Measurements from ENCODE around the gene AP5S1. TPM values are rescaled to one million over a fixed set of nuclear protein-coding genes. Genes with fewer than 3 reads are reported as not detected.
A peak's percentile ranks its signal among the peaks of the same experiment; 100 is the strongest.
"Not testable (repeated sequence)": the region's sequence is repeated elsewhere in the genome, so short reads cannot be mapped to it uniquely, and the experiment has no call there.

Gene AP5S1
- total RNA-seq, 2 donors from 2014 or later = 14.6 to 17.3 TPM

DNA sequence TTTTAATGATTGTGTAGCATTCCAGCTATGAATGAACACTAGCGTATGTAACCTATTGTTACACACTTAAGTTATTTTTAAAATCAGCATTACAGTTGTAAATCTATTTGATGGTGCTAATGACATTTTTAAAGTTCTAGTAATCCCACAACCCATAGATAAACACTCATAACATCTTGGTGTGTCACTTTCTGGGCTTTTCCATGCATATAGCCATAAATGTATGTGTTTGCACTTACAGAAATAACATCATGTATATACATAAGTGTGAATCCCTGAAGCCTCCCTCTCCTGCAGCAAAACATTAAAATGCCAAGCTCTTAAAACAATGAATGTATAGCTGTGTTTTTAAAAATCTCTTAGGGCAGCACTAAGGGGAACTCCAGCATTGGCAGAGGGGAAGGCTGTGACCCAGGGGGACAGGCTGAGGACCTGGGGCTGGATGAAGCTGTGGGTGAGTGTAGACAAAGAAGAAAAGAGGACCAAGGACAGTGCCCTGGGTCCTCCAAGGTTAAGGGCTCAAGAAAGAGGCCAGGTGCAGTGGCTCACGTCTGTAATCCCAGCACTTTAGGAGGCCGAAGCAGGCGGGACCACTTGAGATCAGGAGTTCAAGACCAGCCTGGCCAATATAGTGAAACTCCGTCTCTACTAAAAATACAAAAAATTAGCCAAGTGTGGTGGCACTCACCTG, 32.9 kb upstream of the AP5S1 start:
- TF ChIP-seq, protein P1, sequence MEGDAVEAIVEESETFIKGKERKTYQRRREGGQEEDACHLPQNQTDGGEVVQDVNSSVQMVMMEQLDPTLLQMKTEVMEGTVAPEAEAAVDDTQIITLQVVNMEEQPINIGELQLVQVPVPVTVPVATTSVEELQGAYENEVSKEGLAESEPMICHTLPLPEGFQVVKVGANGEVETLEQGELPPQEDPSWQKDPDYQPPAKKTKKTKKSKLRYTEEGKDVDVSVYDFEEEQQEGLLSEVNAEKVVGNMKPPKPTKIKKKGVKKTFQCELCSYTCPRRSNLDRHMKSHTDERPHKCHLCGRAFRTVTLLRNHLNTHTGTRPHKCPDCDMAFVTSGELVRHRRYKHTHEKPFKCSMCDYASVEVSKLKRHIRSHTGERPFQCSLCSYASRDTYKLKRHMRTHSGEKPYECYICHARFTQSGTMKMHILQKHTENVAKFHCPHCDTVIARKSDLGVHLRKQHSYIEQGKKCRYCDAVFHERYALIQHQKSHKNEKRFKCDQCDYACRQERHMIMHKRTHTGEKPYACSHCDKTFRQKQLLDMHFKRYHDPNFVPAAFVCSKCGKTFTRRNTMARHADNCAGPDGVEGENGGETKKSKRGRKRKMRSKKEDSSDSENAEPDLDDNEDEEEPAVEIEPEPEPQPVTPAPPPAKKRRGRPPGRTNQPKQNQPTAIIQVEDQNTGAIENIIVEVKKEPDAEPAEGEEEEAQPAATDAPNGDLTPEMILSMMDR (IDR thresholded peaks at IDR 0.05) = no peak
- no peaks in the 10 kb centered on the region for H3K9me3 ChIP-seq
- peaks cover 0 to 36% of the 10 kb centered on the region in 2 donors for H3K4me1 ChIP-seq
- peak overlapping the region in 1 of 2 donors; percentile 29 for H3K27ac ChIP-seq
- DNase-seq (ENCODE audit: low spot score) = no peak
- peaks cover 6% of the 10 kb centered on the region for H3K36me3 ChIP-seq
- peak overlapping the region in 1 of 2 donors; percentile 39 for H3K4me3 ChIP-seq
- H3K27me3 ChIP-seq = no peaks in the 10 kb centered on the region

DNA sequence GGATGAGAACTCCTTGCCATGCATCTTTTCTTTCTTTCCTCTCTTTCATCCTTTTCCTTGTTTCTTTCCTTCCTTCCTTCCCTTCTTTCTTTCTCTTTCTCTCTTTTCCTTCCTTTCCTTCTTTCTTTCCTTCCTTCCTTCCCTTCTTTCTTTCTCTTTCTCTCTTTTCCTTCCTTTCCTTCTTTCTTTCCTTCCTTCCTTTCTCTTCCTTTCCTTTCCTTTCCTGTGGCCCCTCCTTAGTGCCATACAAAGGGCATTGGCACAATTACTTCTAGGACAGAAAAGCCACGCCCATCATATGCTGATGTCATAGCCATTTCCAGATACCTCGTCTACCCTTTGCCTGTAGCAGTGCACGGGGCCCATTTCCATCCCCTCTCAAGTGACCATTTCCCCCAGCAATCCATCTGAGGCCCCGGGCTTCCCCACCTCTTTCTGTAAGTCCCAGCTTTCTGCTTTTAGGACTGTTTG, 31.6 kb upstream of the AP5S1 start:
- no peak overlapping the region for H3K4me3 ChIP-seq
- no peak overlapping the region for H3K27ac ChIP-seq
- DNase-seq (ENCODE audit: low spot score) = no peak
- peaks cover 6% of the 10 kb centered on the region for H3K36me3 ChIP-seq
- H3K27me3 ChIP-seq = no peaks in the 10 kb centered on the region
- TF ChIP-seq, protein P1 (IDR thresholded peaks at IDR 0.05) = no peak
- no peaks in the 10 kb centered on the region for H3K9me3 ChIP-seq
- peaks cover 0 to 30% of the 10 kb centered on the region in 2 donors for H3K4me1 ChIP-seq

DNA sequence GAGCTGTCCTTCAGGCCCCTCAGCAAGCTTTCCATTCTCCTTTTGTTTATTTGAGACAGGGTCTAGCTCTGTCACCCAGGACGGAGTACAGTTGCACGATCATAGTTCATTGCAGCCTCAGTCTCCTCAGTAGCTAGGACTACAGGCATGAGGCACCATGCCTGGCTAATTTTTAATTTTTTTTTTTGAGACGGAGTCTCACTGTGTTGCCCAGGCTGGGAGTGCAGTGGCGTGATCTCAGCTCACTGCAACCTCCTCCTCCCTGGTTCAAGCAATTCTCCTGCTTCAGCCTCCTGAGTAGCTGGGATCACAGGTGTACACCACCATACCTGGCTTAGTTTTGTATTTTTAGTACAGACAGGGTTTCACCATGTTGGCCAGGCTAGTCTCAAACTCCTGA, 31.1 kb upstream of the AP5S1 start:
- not testable (repeated sequence) for H3K4me3 ChIP-seq; H3K9me3 ChIP-seq; DNase-seq (ENCODE audit: low spot score); H3K27me3 ChIP-seq; H3K36me3 ChIP-seq; H3K27ac ChIP-seq
- H3K4me1 ChIP-seq = peaks cover 0 to 25% of the 10 kb centered on the region in 2 donors

DNA sequence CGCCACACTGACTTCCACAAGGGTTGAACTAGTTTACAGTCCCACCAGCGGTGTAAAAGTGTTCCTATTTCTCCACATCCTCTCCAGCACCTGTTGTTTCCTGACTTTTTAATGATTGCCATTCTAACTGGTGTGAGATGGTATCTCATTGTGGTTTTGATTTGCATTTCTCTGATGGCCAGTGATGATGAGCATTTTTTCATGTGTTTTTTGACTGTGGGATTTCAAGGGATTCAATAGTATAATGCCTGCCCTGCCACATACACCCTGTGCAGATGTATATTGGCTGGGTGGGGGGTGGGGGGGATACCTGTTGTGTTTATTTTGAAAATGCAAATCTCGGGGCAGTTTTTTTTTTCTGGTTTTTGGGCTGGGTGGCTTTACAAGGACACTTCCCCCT, 26.2 kb upstream of the AP5S1 start:
- H3K27me3 ChIP-seq; H3K36me3 ChIP-seq; H3K4me3 ChIP-seq; H3K27ac ChIP-seq; H3K9me3 ChIP-seq; DNase-seq (ENCODE audit: low spot score): not testable (repeated sequence)
- H3K4me1 ChIP-seq = peaks cover 0 to 36% of the 10 kb centered on the region in 2 donors

DNA sequence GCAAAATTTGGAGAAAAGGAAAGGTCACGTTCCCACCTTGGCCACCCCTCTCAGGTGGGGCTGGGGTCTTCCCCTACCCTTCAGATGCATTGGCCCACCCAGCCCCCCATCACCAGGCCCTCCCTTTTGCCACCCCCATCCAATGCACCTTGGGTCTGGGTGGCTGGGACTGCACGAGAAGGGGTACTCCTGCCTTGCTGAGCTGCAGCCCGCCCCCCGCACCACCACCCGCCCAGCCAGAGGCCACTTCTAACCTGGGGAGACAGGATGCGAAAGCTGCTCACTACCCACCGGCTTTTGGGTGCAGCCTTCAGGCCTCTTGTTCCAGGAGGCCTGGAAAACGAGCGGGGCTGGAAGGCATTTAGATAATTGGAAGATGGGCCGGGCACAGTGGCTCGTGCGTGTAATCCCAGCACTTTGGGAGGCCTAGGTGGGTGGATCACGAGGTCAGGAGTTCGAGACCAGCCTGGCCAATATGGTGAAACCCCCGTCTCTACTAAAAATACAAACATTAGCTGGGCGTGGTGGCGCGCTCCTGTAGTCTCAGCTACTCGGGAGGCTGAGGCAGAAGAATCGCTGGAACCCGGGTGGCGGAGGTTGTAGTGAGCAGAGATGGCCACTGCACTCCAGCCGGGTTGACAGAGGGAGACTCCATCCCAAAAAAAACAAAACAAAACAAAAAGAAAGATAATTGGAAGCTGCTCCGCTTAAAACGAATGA, 25.5 kb upstream of the AP5S1 start:
- Histone ChIP-seq H3K36me3 (no peaks in the 10 kb centered on the region), H3K27ac (peak overlapping the region; percentile 98 to 99), H3K9me3 (no peaks in the 10 kb centered on the region), H3K4me1 (peaks cover 0 to 40% of the 10 kb centered on the region in 2 donors), H3K4me3 (peak overlapping the region; percentile 73 to 81), H3K27me3 (no peaks in the 10 kb centered on the region)
- DNase-seq (ENCODE audit: low spot score) = no peak
- TF ChIP-seq, protein P1 (IDR thresholded peaks at IDR 0.05) = no peak

DNA sequence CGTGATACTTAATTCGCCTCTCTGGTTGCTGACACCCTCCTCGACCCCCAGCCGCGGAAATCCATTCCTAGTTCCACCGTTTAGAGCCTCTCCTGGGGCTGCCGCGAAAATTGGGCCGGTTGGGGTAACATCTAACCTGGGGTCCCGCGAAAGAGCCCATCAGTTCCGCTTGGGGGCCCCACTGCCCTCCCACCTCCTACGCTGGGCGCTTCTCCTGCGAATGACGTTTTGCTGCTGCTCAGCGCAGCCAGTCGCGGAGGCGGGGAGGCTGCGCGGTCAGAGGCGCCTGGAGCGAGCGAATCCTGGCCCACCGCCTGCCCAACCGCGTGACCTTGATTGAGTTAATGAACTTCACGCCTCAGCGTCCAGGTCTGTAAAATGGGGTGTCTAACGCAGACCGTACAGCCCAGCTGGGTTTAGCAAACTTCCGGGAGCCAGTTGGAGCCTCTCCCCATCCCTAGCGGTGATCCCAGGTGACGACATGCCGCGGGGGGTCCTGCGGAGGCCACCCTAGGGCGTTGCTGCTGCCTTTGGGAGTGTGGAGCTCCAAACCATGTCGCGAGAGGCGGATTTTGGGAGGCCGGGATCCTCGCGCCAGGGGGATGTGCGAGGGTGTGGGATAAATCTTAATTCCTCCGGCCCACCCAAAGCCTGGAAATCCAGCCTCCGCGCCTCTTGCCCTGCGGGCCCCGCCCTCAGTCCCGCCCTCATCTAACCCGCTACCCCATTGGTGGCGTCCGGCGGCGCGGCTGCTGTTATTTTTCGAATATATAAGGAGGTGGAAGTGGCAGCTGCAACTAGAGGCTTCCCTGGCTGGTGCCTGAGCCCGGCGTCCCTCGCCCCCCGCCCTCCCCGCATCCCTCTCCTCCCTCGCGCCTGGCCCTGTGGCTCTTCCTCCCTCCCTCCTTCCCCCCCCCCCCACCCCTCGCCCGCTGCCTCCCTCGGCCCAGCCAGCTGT, 24.6 kb upstream of the AP5S1 start, which contains the start of gene CDC25B:
Gene CDC25B (plus strand): TSS at position 800 of the 958 bp plus-strand sequence. CDS start 222 bp downstream, outside the sequence.
- peak; percentile 97 for DNase-seq (ENCODE audit: low spot score)
- H3K27ac ChIP-seq = peak within 1 kb of the TSS; percentile 98 to 99
- peak within 1 kb of the TSS; percentile 73 to 81 for H3K4me3 ChIP-seq
- peaks cover 2% of the 10 kb centered on the region for H3K36me3 ChIP-seq
- TF ChIP-seq, protein P1 (IDR thresholded peaks at IDR 0.05) = peak; percentile 24 to 53
- H3K9me3 ChIP-seq = no peaks in the 10 kb centered on the region
- H3K27me3 ChIP-seq = no peaks in the 10 kb centered on the region
- H3K4me1 ChIP-seq = peaks cover 0 to 40% of the 10 kb centered on the region in 2 donors

Data from right atrium auricular region (tissue), 2 donors.